ENCODE measurements around the gene NHP2.

The NHP2 gene

DNA sequence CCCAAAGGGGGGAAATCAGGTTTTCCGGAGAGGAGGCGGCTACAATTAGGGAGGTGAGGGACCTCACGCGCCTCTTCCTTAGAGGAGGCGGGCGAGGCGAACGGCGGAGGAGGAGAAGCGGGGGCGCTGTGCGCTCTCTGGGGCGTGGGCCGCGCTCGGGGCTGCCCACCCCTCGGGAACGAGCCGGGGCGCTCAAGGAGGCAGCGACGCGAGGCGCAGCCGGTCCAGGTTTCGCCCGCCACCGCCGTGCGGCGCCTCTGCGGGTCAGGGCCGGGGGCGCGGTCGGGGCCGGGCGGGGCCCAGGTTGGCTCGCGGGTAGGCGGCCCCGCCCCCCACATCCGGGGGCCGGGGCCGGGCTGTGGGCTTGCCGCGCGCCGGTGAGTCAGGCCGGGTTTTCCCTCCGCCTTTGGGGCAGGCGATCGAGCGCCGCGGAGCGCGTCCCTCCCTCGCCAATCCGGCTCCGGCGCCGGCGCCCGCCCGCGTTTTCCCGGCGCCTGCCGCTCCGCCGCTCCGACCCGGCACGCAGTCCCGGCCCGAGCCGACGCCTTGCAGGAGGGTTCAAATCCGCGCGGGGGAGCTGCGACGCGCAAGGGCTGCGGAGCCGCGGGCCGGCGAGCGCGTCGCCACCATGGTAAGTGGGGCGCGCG lies 40.4 kb downstream of the NHP2 start, which contains the start of gene N4BP3:
TSS of gene N4BP3 (plus strand) at position 392 of the 647 bp plus-strand sequence. CDS start 6,052 bp downstream, outside the sequence.
- peak; percentile 26 for DNase-seq

DNA sequence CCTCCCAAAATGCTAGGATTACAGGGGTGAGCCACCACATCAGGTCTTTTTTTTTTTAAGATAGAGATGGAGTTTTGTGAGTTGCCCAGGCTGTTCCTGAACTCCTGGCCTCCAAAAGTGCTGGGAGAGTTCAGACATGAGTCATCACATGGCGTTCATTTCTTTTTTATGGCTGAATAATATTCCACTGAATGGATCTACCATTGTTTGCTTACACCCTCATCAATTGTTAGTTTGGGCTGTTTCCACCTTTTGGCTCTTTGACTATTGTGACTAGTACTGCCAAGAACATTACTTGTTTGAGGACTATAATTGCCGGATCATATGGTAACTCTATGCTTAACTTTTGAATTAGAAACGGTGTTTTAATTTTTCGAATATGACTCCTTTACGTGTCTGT lies 41.1 kb downstream of the NHP2 start:
- DNase-seq: no peak

DNA sequence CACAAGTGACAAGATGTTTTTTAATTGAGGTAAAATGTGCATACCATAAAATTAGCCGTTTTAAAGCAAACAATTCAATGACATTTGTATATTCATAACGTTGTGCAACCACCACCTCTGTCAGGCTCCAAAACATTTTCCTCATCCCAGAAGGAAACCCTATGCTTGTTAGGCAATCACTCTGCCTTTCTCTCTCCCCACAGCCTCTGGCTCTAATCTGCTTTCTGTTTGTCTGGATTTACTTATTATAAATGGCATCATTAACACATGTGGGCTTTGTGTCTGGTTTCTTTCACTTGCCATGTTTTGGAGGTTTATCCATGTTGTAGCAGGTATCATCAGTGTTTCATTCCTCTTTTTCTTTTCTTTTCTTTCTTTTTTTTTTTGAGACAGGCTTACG lies 41.8 kb downstream of the NHP2 start:
- no peak for DNase-seq

DNA sequence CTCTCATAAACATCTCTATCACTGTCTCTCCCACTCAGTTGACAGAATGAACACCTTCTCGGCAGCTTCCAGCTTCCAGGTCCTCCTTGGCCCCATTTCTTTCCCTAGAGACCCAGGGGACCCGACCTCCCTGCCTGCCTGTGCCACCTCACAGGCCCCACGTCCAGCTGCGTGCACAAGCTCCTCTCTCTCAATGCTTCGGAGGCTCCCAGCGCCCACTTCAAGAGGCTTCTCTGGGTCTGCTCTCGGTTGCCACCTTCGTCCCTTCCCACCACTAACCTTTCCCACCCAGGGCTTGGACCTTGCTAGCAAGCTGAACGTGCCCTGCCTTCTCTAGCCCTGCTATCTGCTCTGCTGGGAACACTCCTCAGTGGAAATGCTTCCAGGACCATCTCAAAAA lies 43.2 kb downstream of the NHP2 start:
- no peak for DNase-seq

DNA sequence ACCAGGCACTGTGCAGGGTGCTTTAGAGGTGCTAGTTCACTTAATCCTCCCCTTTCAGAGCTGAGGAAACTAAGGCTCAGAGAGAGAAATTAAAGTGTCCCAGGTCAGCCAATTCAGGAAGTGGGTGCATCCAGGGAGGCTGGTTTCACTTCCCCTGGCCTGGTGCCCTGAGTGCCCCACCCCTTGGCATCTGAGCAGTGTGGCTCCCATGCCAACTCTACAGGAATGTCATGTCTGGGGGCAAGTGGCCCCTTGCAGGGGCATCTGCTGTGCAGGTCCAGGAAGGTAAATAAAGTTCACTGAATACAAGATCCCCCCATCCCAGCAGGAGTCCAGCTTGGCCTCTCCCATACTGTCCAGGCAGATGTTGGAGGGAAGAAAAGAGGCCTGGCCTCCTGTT lies 44.7 kb downstream of the NHP2 start:
- DNase-seq: no peak

DNA sequence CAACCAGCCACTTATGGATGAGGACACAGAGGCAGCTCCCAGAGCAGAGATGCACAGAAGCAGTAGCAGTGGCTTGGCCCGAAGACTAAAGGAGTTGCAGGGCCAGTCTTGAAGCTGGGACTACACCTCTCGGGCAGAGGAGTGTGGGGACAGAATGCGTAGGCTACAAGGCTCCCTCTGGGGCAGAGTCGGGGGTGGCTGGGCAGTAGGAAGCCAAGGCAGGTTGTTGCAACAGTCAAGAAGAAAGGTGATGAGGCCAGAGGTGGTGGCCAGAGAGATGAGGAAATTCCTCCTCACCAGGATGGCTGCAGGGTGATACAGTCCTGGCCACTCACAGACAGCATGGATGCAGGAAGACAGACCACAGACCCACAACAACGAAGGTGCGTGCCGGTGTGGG lies 45.2 kb downstream of the NHP2 start:
- no peak for DNase-seq

DNA sequence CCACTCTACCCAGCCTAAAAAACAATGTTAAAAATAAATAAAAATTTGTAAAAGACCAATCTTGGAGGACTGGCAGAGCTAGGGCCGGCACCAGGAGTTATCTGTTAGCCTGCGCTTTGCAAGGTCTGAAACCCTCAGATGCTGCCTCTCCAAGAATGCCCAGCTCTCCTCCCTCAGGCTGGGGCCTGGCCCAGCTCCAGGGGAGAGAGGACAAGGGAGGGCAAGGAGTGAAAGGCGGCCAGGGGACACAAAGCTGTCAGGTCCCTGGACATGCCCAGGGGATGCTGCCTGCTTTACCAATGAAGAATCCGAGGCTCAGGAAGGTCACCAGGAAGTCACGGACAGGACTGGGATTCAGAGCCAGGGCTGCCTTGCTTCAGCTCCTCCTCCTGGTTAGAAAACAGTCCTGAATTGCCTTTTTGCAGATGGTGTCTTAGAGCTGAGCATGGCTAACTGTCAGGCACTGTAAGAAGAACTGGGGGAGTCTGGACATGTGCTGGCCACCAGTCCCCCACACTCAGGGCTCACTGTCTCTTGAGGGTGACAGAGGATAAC lies 45.9 kb downstream of the NHP2 start:
- no peak for DNase-seq

DNA sequence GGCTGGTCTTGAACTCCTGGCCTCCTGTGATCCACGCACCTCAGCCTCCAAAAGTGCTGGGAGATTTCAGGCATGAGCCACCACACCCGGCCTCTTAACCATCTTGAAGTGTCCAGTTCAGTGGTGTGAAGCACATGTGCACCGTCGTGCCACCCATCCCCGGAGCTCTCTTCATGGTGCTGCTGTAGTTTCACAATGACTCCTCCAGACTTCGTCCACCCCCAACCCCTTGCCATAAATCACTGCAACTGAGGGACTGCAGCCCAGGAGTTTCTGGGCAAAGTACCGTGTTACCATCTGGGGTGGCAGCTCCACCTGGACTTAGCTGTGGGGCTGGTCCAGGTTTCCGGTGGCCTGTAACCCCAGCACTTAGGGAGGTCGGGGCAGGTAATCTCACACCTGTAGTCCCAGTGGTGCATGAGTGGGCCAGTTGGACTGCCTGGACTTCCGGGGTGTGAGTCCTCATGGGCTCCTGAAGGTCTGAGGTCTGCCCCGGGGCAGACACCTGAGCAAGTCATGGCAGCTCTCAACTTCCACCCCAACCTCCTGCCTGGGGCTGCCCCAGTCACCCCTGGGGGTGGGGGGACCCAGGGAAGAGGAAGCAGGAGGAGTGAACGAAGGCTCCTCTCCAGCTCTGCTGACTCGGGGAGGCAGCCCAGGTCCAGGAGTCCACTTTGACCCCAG lies 47.0 kb downstream of the NHP2 start:
- DNase-seq: no peak

DNA sequence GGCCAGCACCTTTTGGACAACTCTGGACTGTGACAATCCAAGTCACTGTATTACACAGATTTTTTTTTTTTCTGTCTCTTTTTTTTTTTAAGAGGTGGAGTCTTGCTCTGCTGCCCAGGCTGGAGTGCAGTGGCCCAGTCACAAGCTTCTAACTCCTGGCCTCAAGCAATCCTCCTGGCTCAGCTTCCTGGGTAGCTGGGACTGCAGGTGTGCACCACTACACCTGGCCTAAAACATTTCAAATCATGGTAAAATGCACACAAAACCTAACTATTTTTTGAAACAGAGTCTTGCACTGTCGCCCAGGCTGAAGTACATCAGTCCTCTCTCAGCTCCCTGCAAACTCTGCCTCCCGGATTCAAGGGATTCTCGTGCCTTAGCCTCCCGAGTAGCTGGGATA lies 47.6 kb downstream of the NHP2 start:
- DNase-seq: no peak

DNA sequence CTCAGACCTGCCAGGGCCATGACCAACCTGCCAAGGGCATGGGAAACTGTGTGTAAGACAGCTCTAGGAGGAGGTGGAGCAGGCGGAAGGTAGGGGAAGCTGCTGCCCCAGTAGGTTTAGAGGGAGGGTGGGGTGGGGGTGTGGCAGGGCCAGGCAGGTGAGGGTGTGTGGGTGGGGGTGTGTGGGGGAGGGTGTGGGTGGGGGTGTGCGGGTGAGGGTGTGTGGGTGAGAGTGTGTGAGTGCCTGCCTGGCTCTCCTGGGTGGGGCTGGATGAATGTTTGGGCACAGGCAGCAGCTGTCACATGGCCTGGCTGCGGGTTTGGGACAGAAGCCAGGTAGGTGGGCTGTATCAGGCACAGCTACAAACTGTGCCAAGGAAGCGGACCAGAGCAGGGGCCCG lies 49.2 kb downstream of the NHP2 start:
- DNase-seq: peak; percentile 14

DNA sequence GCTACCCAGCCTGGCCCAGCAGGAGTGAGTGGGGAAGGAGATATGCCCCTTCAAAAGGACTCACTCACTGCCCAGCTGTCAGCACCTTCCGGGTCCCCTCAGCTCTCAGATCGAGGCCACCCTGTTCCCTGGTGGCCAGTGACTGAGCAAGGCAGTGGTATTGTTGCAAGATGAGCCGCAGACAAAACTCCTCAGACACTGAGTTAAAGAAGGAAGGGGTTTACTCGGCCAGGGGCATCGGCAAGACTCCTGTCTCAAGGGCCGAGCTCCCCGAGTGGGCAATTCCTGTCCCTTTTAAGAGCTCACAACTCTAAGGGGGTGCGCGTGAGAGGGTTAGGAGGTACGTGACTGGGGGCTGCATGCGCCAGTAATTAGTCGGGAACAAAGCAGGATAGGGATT lies 50.1 kb downstream of the NHP2 start:
- DNase-seq: no peak

Data from NCI-H2171 treated with DMSO at 0.1 percent for 48 hours (cell line).